K562 (cell line): ENCODE results near the gene TTBK2. TPM values are rescaled to one million over a fixed set of nuclear protein-coding genes. Genes with fewer than 3 reads are reported as not detected.

Experiments
- ATAC-seq: fragments of 200-7000 bp; cut with Tn5 transposase; 3 replicates; pipeline ENCODE4 v1.9.1; 2020; ENCODE audit warnings: moderate library complexity
- BruUV-seq: library from RNA; stranded (reverse); fragments of 400-500 nt; replicated peaks from 2 replicates; lab custom pipeline; 2021; lab: Mats Ljungman, UMichigan
- CTCF ChIA-PET: fragments of 300-600 bp; formaldehyde crosslinking; extraction: SDS; loops from one replicate; lab custom pipeline; 2021; ENCODE audit warnings: low intra/inter-chr PET ratio; lab: Yijun Ruan, JAX
- POLR2A ChIA-PET: fragments of 300-600, 350-650 bp; sonication (Branson Sonifier 250); formaldehyde crosslinking; extraction: SDS; loops from one replicate; lab custom pipeline; 2021; ENCODE audit warnings: antibody characterized with exemption, inconsistent platforms; lab: Yijun Ruan, JAX
- DNase-seq, 4 experiments: peaks; one replicate each; pipeline versions ENCODE4 v3.0.0 to v3.0.0-alpha.2; 2011 to 2018; ENCODE audit warnings: low spot score in 3 of 4, mixed read lengths in 3 of 4; ENCODE audit errors: extremely low read depth in 1 of 4
- FAIRE-seq: peaks from 2 replicates; lab custom pipeline; 2011; peaks lifted over from hg19 to GRCh38; lab: Jason Lieb, UNC
- H2AFZ ChIP-seq: 2 replicates; pipeline ENCODE4 v1.6.0; 2011; ENCODE audit warnings: low read depth, low read length, control low read depth, inconsistent platforms
- H3K27ac ChIP-seq: fragments of 200-600 bp; 3 replicates; pipeline ENCODE4 v1.8.0; 2011; ENCODE audit warnings: low read depth, mild to moderate bottlenecking, control low read depth, inconsistent platforms, low read length, moderate library complexity, mixed read lengths; ENCODE audit errors: extremely low read depth
- H3K27me3 ChIP-seq, 2 experiments: fragments of 300-600 bp in 1 of 2; 2 replicates in 1 of 2; 3 replicates in 1 of 2; pipeline versions ENCODE4 v1.6.0 to v1.8.0; 2011; ENCODE audit warnings: inconsistent platforms in 2 of 2, low read length in 2 of 2, mild to moderate bottlenecking in 1 of 2, mixed read lengths in 1 of 2, moderate library complexity in 1 of 2; ENCODE audit not compliant: control insufficient read depth in 2 of 2, insufficient read depth in 2 of 2
- H3K36me3 ChIP-seq: fragments of 300-600 bp; 3 replicates; pipeline ENCODE4 v1.8.0; 2011; ENCODE audit warnings: mild to moderate bottlenecking, low read length, inconsistent platforms; ENCODE audit not compliant: control insufficient read depth, insufficient read depth
- H3K4me1 ChIP-seq, 2 experiments: fragments of 200-600 bp in 1 of 2; replicated peaks in 1 of 2; 2 replicates in 1 of 2; 3 replicates in 1 of 2; pipeline versions ENCODE4 v1.5.1 to v1.8.0; 2011; ENCODE audit warnings: inconsistent platforms in 2 of 2, low read length in 2 of 2, mild to moderate bottlenecking in 1 of 2, mixed read lengths in 1 of 2, moderate library complexity in 1 of 2; ENCODE audit not compliant: control insufficient read depth in 2 of 2, insufficient read depth in 2 of 2
- H3K4me2 ChIP-seq: 2 replicates; pipeline ENCODE4 v1.6.1; 2011; ENCODE audit warnings: low read length, control low read depth, inconsistent platforms, mixed read lengths; ENCODE audit not compliant: insufficient read depth
- H3K4me3 ChIP-seq: fragments of 200-600 bp; sonication (generic), shearing (Covaris generic); 2 replicates; pipeline ENCODE4 v1.5.1; 2016; ENCODE audit warnings: control low read depth, inconsistent platforms
- H3K79me2 ChIP-seq: fragments of 200-600 bp; 3 replicates; pipeline ENCODE4 v1.8.0; 2011; ENCODE audit warnings: low read length, inconsistent platforms; ENCODE audit not compliant: control insufficient read depth, insufficient read depth
- H3K9ac ChIP-seq, 2 experiments: 2 replicates each; pipeline versions ENCODE4 v1.6.0 to v1.6.1; 2011; ENCODE audit warnings: low read depth in 2 of 2, low read length in 2 of 2, control low read depth in 1 of 2, inconsistent platforms in 1 of 2, mild to moderate bottlenecking in 1 of 2, mixed read lengths in 1 of 2; ENCODE audit not compliant: insufficient read depth in 1 of 2
- H3K9me1 ChIP-seq: one replicate; pipeline ENCODE4 v1.6.0; 2011; ENCODE audit warnings: inconsistent platforms, mild to moderate bottlenecking, low read length, moderate library complexity; ENCODE audit not compliant: control insufficient read depth, insufficient read depth
- H3K9me3 ChIP-seq: replicated peaks from 2 replicates; pipeline ENCODE4 v1.5.1; 2011; ENCODE audit warnings: low read depth, low read length, inconsistent platforms; ENCODE audit not compliant: control insufficient read depth, insufficient read depth
- H4K20me1 ChIP-seq: replicated peaks from 2 replicates; pipeline ENCODE4 v1.6.1; 2011; ENCODE audit warnings: low read length, inconsistent platforms, mixed read lengths; ENCODE audit not compliant: control insufficient read depth, insufficient read depth
- CHD1 ChIP-seq: fragments of 200-600 bp; sonication (generic); IDR thresholded peaks from one replicate; pipeline ENCODE4 v1.6.1; 2012; ENCODE audit warnings: mild to moderate bottlenecking, moderate library complexity, low read length, inconsistent platforms
- CHD4 ChIP-seq: fragments of 200-600 bp; sonication (generic); IDR thresholded peaks from 3 replicates; pipeline ENCODE4 v1.6.1; 2012; ENCODE audit warnings: low read depth, mild to moderate bottlenecking, mixed read lengths, low read length, inconsistent platforms; ENCODE audit not compliant: insufficient read depth, insufficient replicate concordance, poor library complexity, severe bottlenecking
- DNMT1 ChIP-seq: fragments of 450-650 bp; IDR thresholded peaks from 2 replicates; pipeline ENCODE4 v1.6.1; 2016; ENCODE audit warnings: antibody characterized with exemption, mild to moderate bottlenecking
- IRF9 ChIP-seq: fragments of 450-650 bp; IDR thresholded peaks from 2 replicates; pipeline ENCODE4 v1.6.1; 2016; ENCODE audit warnings: missing biosample characterization, missing genetic modification characterization
- KLF13 ChIP-seq: fragments of 450-650 bp; IDR thresholded peaks from 2 replicates; pipeline ENCODE4 v1.6.1; 2016; ENCODE audit warnings: missing genetic modification characterization, low read depth, mild to moderate bottlenecking, missing compliant biosample characterization, moderate library complexity, borderline replicate concordance
- MTA2 ChIP-seq: fragments of 450-650 bp; IDR thresholded peaks from 2 replicates; pipeline ENCODE4 v1.6.1; 2016; ENCODE audit warnings: low read depth
- NCOA4 ChIP-seq: fragments of 450-650 bp; IDR thresholded peaks from 2 replicates; pipeline ENCODE4 v1.6.1; 2018; ENCODE audit warnings: mild to moderate bottlenecking; ENCODE audit not compliant: partially characterized antibody
- NKRF ChIP-seq: fragments of 450-650 bp; IDR thresholded peaks from 2 replicates; pipeline ENCODE4 v1.6.1; 2016; ENCODE audit warnings: borderline replicate concordance
- SOX6 ChIP-seq: fragments of 450-650 bp; IDR thresholded peaks from 2 replicates; pipeline ENCODE4 v1.6.1; 2014; ENCODE audit warnings: mild to moderate bottlenecking
- TAF7 ChIP-seq: fragments of 450-650 bp; IDR thresholded peaks from 2 replicates; pipeline ENCODE4 v1.6.1; 2016; ENCODE audit warnings: missing genetic modification characterization, missing compliant biosample characterization
- ZFP36 ChIP-seq: fragments of 150-350 bp; IDR thresholded peaks from 2 replicates; pipeline ENCODE4 v1.6.1; 2018; ENCODE audit warnings: low read length, low read depth; ENCODE audit not compliant: partially characterized antibody
- ZFPM2 ChIP-seq: fragments of 250-450 bp; sonication (Bioruptor Pico); IDR thresholded peaks from 2 replicates; pipeline ENCODE4 v1.5.1; 2022; ENCODE audit warnings: mild to moderate bottlenecking
- ZNF696 ChIP-seq: fragments of 250-450 bp; sonication (Bioruptor Pico); conservative IDR thresholded peaks from 2 replicates; pipeline ENCODE4 v1.4.0; 2020; ENCODE audit warnings: mild to moderate bottlenecking, moderate library complexity
- ZNF699 ChIP-seq: fragments of 250-450 bp; sonication (Bioruptor Pico); IDR thresholded peaks from 2 replicates; pipeline ENCODE4 v1.8.0; 2021; ENCODE audit warnings: mild to moderate bottlenecking, moderate library complexity; ENCODE audit not compliant: insufficient replicate concordance
- WGBS: fragments of 100-300 bp; shearing (Covaris generic); methylation state at CpG from one replicate; pipeline ENCODE4 v1.1.6; 2016; ENCODE audit warnings: low coverage, mixed read lengths; ENCODE audit not compliant: insufficient coverage; ENCODE audit errors: missing lambda C conversion rate; 5-methylcytosine and 5-hydroxymethylcytosine counted together
- in situ Hi-C: fragments of 300-500 bp; cut with MboI; formaldehyde crosslinking; loops from 4 replicates; pipeline ENCODE4 v1.15.0; 2018; ENCODE audit warnings: inconsistent platforms, mixed read lengths
- intact Hi-C: fragments of 100-400 bp; cut with micrococcal nuclease; formaldehyde crosslinking; loops from 2 replicates; pipeline ENCODE4 v1.14.2; 2022
- polyA plus RNA-seq, 8 experiments: library from polyadenylated mRNA; depleted of rRNA in 4 of 8; stranded (reverse) in 5 of 8; unstranded in 3 of 8; fragments of >200 nt; fragmentation: Nextera tagmentation in 2 of 8; fragmentation: Illumina TruSeq in 1 of 8; extraction: Ambion mirVana in 2 of 8; extraction: Trizol in 1 of 8; gene quantifications; 2 replicates each; pipeline versions ENCODE4 v1.2.1 to v1.2.3, GENCODE V29; 2011 to 2014; ENCODE audit warnings: inconsistent platforms in 1 of 8, missing spikeins in 1 of 8
- total RNA-seq, 7 experiments: library from RNA; depleted of rRNA in 6 of 7; stranded (reverse); fragments of >200 nt in 6 of 7; fragmentation: Illumina TruSeq in 2 of 7; extraction: Trizol in 2 of 7; gene quantifications; 2 replicates each; pipeline versions ENCODE4 v1.2.1 to v1.2.3, GENCODE V29; 2011 to 2021; ENCODE audit warnings: low replicate concordance in 1 of 7

The TTBK2 gene
- total and polyA plus RNA-seq, 9 of the 15 experiments (the other 6 are each of a cell fraction or from before 2014, with no cell fraction given), result 0.89 to 8.0 (median 4.8) TPM

- Histone ChIP-seq H3K4me1 (no peaks in the 10 kb centered on the region; a peak in 2 of 5 replicates), H3K27me3 (no peaks in the 10 kb centered on the region), H3K9me3 (no peaks in the 10 kb centered on the region), H3K4me2 (no peak overlapping the region), H3K9ac (no peak overlapping the region), H3K36me3 (no peaks in the 10 kb centered on the region), H3K79me2 (no peaks in the 10 kb centered on the region), H4K20me1 (peaks cover 3% of the 10 kb centered on the region; the same call in 1 of the 2 replicates), H3K9me1 (no peaks in the 10 kb centered on the region), H3K27ac (no peak overlapping the region), H3K4me3 (no peak overlapping the region), H2AFZ (no peak overlapping the region)
- in situ Hi-C loops, result no loop called here
- TF ChIP-seq ZNF699 (CRISPR knock-in tag) (no peak), CHD4 (no peak), KLF13 (tag) (no peak), SOX6 (no peak), ZFPM2 (CRISPR knock-in tag) (no peak), CHD1 (no peak), NCOA4 (no peak), NKRF (no peak), IRF9 (tag) (no peak), DNMT1 (no peak), ZNF696 (CRISPR knock-in tag) (no peak), MTA2 (no peak), ZFP36 (no peak), TAF7 (tag) (no peak)
- intact Hi-C loops, result no loop called here
- 60% methylated on average over 10 of the region's 10 CpGs for WGBS
- POLR2A ChIA-PET, result no interaction called here
- FAIRE-seq, result no peak
- no peak for ATAC-seq
- no TSS peak for BruUV-seq
- CTCF ChIA-PET, result no interaction called here
- no peak for DNase-seq
Observed at GRCh38 chr15:42694398-42694797, 226.2 kb downstream of the TTBK2 start.
